OCI-LY3 (cell line): Measurements from ENCODE around the gene UNC13A.

Source experiments
- EZH2phosphoT487 ChIP-seq: fragments of 200-600 bp; shearing (Covaris generic); IDR thresholded peaks from 2 replicates; pipeline ENCODE4 v1.6.1; 2018; ENCODE audit warnings: antibody characterized with exemption, mixed run types, low read depth
- TF ChIP-seq, protein P1 (sequence below): fragments of 200-600, 300-600 bp; sonication (generic); IDR thresholded peaks from 2 replicates; pipeline ENCODE4 v1.5.1; 2014; ENCODE audit warnings: antibody characterized with exemption, low read length, low read depth

DNA sequence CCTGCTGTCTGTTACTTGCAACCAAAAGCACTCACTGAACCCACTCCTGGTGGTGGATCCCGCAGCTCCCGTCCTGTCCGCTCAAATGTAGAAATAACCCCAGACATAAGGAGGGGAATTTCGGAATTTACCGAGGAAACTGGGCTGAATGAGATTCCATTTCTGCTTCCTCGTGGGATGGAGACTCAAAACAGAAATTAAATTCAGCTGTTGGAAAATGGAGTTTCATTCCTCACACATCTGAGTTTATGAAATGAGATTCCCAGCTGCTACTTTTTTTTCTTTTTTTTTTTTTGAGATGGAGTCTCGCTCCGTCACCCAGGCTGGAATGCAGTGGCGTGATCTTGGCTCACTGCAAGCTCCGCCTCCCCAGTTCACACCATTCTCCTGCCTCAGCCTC, 88.4 kb downstream of the UNC13A start:
- TF ChIP-seq, protein P1, sequence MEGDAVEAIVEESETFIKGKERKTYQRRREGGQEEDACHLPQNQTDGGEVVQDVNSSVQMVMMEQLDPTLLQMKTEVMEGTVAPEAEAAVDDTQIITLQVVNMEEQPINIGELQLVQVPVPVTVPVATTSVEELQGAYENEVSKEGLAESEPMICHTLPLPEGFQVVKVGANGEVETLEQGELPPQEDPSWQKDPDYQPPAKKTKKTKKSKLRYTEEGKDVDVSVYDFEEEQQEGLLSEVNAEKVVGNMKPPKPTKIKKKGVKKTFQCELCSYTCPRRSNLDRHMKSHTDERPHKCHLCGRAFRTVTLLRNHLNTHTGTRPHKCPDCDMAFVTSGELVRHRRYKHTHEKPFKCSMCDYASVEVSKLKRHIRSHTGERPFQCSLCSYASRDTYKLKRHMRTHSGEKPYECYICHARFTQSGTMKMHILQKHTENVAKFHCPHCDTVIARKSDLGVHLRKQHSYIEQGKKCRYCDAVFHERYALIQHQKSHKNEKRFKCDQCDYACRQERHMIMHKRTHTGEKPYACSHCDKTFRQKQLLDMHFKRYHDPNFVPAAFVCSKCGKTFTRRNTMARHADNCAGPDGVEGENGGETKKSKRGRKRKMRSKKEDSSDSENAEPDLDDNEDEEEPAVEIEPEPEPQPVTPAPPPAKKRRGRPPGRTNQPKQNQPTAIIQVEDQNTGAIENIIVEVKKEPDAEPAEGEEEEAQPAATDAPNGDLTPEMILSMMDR = no peak
- no peak for TF ChIP-seq EZH2phosphoT487
